HuH-7.5 (cell line): ENCODE results near the gene CTDSP2.
"Not testable (repeated sequence)": the region's sequence is repeated elsewhere in the genome, so short reads cannot be mapped to it uniquely, and the experiment has no call there.

Experiments used
- DNase-seq: peaks from one replicate; pipeline ENCODE4 v3.0.0; 2011; ENCODE audit warnings: low spot score

CTDSP2 gene

DNA sequence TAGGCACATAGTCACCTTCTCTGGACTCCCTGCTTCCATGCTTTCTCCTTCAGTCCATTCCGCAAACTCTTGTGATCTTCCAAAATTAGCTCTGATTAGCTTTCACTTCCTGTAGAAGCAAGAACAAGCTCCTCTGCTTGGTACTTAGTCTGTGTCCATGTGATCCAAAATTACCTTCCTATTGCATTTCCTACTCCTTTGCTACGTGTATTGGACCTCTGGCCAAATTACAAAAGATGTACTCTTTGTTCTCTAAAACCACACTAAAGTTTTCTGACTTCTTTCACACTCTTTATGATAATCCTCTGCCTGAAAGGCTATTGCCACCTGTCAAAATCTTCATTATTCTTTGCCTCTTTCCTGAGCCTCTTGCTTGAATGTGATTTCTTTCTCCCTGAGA is 64.7 kb downstream of the CTDSP2 start:
- no peak for DNase-seq

DNA sequence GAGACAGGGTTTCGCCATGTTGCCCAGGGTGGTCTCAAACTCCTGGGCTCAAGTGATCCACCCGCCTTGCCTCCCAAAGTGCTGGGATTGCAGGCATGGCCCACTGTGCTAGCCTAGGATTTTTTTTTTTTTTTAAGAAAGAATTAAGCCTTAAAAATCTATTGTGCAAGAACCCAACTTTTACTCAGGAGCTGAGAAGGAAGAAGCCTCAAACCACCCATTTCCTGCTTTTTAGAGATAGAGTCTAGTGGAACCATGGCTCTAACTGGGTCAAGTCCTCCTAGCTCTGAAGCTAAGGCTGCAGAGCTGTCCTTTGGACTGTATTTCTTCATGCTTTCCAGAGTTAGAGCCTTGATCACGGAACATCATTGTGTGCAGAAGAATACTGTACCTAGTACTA is 65.3 kb downstream of the CTDSP2 start:
- DNase-seq = no peak

- DNase-seq = no peak
Observed at GRCh38 chr12:57780284-57780897, 66.1 kb downstream of the CTDSP2 start.

- no peak for DNase-seq
Observed at GRCh38 chr12:57779736-57780135, 66.8 kb downstream of the CTDSP2 start.

DNA sequence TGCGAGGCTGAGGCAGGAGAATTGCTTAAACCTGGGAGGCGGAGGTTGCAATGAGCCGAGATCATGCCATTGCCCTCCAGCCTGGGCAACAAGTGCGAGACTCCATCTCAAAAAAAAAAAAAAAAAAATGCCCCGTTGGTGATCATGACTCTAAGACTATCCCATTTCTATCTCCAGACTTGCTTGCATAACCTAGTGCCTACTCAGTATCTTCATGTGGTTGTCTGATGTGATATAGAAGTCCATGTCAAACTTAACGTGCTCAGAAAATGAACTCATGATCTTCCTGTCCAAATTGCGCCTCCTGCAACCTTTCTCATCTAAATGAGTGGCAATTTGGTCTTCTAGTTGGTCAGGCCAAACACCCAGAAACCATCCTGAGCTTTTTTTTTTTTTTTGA is 68.6 kb downstream of the CTDSP2 start:
- no peak for DNase-seq

DNA sequence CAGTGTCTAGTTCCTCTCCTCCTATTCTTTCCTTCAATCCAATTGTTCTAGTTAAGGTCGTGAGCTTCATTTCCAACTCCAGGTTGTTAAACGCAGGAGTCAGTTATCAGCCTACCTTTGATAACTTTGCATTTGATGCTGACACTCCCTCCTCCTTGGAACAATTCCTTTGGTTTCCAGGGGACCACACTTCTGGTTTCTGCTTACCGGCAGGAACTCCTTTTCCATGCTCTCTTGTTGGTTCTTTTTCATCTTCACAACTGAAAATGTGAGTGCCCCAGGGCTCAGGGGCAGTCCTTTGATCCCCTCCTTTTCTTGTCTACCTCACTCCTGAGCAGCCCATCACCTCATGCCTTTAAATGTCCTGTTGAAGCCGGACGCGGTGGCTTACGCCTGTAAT is 69.2 kb downstream of the CTDSP2 start:
- DNase-seq = no peak

DNA sequence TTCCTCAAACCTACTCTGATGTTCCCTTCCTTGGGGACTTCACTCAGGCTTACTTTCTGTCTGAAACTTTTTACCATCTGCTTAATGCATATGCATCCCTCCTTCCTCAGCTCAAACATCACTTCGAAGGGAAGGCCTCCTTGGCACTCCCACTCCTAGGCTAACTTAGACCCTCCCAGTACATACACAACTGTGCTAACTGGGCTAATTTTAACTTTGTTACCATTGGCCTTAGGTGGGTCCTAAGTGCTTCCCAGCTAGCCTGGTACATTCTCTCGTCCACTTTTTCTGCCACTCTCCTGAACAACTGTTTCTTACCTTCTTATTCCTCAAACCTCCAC is 70.3 kb downstream of the CTDSP2 start:
- no peak for DNase-seq

DNA sequence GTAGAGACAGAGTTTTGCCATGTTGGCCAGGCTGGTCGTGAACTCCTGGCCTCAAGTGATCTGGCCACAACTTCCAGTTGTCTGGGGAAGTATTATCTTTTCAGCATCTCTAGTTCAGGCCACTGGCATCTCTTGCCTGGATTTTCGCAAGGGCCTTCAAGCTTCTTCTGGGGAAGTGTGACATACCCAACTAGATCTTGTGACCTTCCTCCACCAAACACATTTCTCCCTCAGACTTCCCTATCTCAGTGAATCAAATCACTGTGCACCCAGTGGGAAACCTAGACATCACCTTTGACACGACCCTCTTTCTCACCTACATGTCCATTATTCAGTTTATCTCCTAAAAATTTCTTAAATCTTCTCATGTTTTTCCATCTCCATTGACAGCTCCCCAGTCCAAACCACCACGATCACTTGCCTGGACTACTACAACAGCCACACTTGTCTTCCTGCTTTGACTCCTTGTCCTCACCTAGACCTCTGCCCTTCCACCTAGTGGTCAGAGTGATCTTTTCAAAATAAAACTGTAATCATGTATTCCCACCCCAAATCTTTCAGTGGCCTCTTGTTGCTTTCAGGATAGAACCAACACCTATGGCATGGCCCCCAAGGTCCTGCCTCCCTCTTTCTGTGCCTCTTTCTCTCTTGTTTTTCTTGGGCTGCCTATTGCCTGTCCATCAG is 70.8 kb downstream of the CTDSP2 start:
- no peak for DNase-seq

DNA sequence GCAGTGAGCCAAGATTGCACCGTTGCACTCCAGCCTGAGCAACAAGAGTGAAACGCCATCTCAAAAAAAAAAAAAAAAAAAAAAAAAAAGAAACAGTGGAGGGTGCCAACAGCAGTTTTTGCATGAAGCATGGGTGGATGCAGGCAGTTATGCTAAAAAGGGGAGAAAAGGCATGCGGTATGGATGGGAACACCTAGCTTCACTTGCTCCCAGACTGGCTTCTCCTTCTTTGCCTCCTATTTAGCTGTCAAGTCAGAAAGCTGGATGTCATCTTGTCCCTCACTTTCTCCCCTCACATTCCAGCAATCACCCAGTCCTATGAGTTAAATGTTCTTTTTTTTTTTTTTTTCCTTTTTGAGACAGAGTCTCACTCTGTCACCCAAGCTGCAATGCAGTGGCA is 71.5 kb downstream of the CTDSP2 start:
- no peak for DNase-seq

DNA sequence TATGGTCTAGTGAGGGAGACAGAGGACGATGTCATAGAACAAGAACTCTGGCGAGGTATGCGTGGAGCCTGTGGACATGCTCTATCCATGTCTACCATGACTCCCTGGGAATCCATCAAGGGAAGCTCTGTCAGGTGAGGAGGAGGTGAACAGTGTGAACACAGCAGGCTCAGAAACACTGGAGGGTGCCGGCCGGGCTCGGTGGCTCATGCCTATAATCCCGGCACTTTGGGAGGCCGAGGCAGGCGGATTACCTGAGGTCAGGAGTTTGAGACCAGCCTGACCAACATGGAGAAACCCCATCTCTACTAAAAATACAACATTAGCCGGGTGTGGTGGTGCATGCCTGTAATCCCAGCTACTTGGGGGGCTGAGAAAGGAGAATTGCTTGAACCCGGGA is 71.9 kb downstream of the CTDSP2 start:
- not testable (repeated sequence) for DNase-seq

GRCh38 chr12:57772429-57773322 is 73.9 kb downstream of the CTDSP2 start, which contains the start of gene EEF1AKMT3:
TSS of gene EEF1AKMT3 (plus strand) at chr12:57772614. CDS start at chr12:57772725, 111 bp downstream.
- peak; percentile 52 for DNase-seq

DNA sequence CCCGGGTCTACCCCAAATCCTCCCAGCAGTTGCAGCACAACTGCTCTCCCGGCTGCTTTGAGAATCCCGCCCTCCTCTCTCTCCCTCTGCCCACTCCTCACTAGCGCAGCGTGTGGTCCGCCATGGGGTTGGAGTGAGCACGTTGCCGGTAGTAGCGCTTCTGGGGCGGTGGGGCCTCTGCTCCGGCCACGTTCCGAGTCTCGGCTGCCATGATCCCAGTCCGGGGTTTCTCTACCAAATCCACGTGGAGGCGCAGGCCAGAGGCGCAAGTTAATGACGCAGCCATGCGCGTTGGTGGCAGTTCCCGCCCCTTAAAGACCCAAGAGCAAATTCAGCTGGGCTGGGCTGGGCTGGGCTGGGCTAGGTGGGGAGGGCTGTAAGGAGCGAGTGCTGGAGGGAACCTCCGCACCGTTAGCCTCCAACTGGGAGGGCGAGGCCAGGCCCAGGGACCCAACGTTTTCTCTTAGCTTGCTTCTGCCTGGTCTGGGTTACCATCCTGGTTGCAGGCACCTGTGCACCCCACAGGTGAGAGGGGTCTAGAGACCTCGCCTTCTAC is 74.6 kb downstream of the CTDSP2 start, which contains the start of gene METTL1:
Gene METTL1 (minus strand): TSS at position 233 of the 556 bp plus-strand sequence. CDS start 22 bp downstream, at position 211.
- DNase-seq = peak; percentile 93

GRCh38 chr12:57771236-57771872 is 75.2 kb downstream of the CTDSP2 start:
- peak; percentile 95 for DNase-seq

GRCh38 chr12:57770734-57771133 is 75.8 kb downstream of the CTDSP2 start:
- DNase-seq = no peak
